Left cardiac atrium (tissue), 4 donors: ENCODE measurements around the gene CENPU. TPM values are rescaled to one million over a fixed set of nuclear protein-coding genes. Genes with fewer than 3 reads are reported as not detected.

Experiments used
- ATAC-seq, 2 donors: fragments of 200-7000 bp; cut with Tn5 transposase; one replicate each; pipeline ENCODE4 v1.9.1; 2020; ENCODE audit warnings: mild to moderate bottlenecking in 2 of 2, moderate library complexity in 2 of 2
- DNase-seq: peaks from one replicate; pipeline ENCODE4 v3.0.0-alpha.2; 2020
- intact Hi-C, 2 donors: fragments of 100-400 bp; cut with DNase I; formaldehyde crosslinking; loops; one replicate each; pipeline versions ENCODE4 v1.14.1 to v1.15.1; 2022 to 2023
- total RNA-seq, 2 donors: library from RNA; stranded (reverse); fragmentation: NEBNext Ultra II Directional; extraction: Animal tissue kit (Norgen Biotek cat#: 25700); gene quantifications; one replicate each; pipeline ENCODE4 v1.2.1, GENCODE V29; 2021
- donor health status: DM: no; HTN: yes; CAD: no.
- donor health status: DM: no; HTN: yes; CAD: no; lungs with severe emphysema.
- donor health status: DM: yes; HTN: yes; CAD: no.
- donor health status: Dilated cardiomyopathy.

CENPU gene
- total RNA-seq, 2 donors from 2014 or later, result 1.1 to 4.4 TPM

- DNase-seq (no peak), ATAC-seq (peak in 1 of 2 donors; percentile 14)
- intact Hi-C loops, result loop anchor here (5.0 to 10.0 kb wide), 4 partner anchors 85 to 385 kb away; partner anchors contain the start of genes CENPU (in 1 of the 2) and IRF2 (in 1 of the 2)
Measured at GRCh38 chr4:184649971-184650855, 83.7 kb downstream of the CENPU start.

GRCh38 chr4:184649026-184649970 is 84.6 kb downstream of the CENPU start, which contains the start of the genes CASP3 and PRIMPOL:
Gene CASP3 (minus strand): TSS chr4:184649447. CDS start chr4:184638453, 10,994 bp downstream.
Gene PRIMPOL (plus strand): TSS chr4:184649738. CDS start chr4:184657141, 7,403 bp downstream.
- ATAC-seq (peak; percentile 97), DNase-seq (peak; percentile 97)
- intact Hi-C loops, result loop anchor here (5.0 to 10.0 kb wide), 3 partner anchors 112 to 384 kb away; partner anchors contain the start of gene IRF2 (in 1 of the 2)

- intact Hi-C loops, result loop anchor here (5.0 to 10.0 kb wide), 3 partner anchors 111 to 384 kb away; partner anchors contain the start of gene IRF2 (in 1 of the 2)
- ATAC-seq, result peak; percentile 65 to 74
Measured at GRCh38 chr4:184648313-184649025, 85.4 kb downstream of the CENPU start.

GRCh38 chr4:184648054-184648312 is 85.9 kb downstream of the CENPU start:
- ATAC-seq, result no peak
- DNase-seq, result no peak
- intact Hi-C loops, result loop anchor here (5.0 to 10.0 kb wide), 3 partner anchors 111 to 383 kb away; partner anchors contain the start of gene IRF2 (in 1 of the 2)

More at GRCh38 chr4:184648313-184649025, 85.4 kb downstream of the CENPU start:
- DNase-seq, result peak; percentile 75

GRCh38 chr4:184647266-184648053 is 86.4 kb downstream of the CENPU start:
- intact Hi-C loops, result loop anchor here (5.0 to 10.0 kb wide), 3 partner anchors 110 to 383 kb away; partner anchors contain the start of gene IRF2 (in 1 of the 2)
- DNase-seq (no peak), ATAC-seq (no peak)

- ATAC-seq (no peak), DNase-seq (no peak)
- intact Hi-C loops, result loop anchor here (5.0 to 10.0 kb wide), 3 partner anchors 109 to 381 kb away; partner anchors contain the start of gene IRF2 (in 1 of the 2)
Measured at GRCh38 chr4:184645904-184646610, 87.8 kb downstream of the CENPU start.

DNA sequence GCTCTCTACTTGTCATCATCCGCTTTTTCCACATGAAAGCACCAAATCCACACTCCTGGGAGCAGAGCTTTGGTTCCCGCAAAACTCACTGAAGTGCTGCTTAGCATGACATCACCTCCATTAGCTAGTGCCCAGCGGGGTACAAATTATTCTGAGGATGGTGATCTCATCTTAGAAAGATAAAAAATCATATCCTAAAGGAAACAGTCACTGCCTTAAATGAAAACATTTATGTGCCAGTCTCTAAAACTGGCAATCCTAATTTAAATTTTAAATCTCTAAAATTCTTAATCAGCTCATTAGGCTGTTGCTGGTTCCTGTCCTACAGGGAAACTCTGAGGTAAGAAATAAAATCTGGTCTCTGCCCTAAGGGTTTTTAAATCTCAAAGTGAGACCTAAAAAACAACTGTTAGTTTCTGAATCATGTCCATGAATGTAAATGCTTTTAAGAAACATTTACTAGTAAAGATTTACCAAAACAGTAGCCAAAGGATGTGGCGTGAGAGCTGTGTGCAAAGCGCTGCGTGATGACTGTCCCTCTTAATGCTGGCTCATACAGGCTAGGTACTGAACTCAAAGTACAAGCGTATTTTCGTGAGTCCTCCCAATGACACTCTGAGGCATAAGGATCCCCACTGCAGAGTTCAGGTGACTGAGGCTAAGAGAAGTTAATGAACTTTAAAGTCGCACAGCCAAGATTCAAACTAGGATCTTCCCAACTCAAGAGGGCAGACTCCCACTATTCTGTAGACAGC is 89.2 kb downstream of the CENPU start:
- DNase-seq, result no peak
- no peak for ATAC-seq
- intact Hi-C loops, result loop anchor here (5.0 to 10.0 kb wide), 3 partner anchors 107 to 380 kb away; partner anchors contain the start of gene IRF2 (in 1 of the 2)

Other genes starting within 250 kb of the CENPU start
- gene CASP3, start 84.6 kb downstream of the CENPU start, total RNA-seq, result 10 to 100 TPM; 10.2 to 12.0 TPM
- gene PRIMPOL, start 84.4 kb downstream of the CENPU start, total RNA-seq, result 10 to 100 TPM in 1 of 2 donors, 1 to 10 TPM in 1; 9.8 to 10.2 TPM
- gene ACSL1, start 91.9 kb upstream of the CENPU start, total RNA-seq, result 100 to 1,000 TPM; 297 to 380 TPM